Neural progenitor cell (in vitro differentiated cells): ENCODE measurements around the gene STK10.

Experiments used
- EZH2 ChIP-seq: fragments of 200-600 bp; sonication (generic); IDR thresholded peaks from 2 replicates; pipeline ENCODE4 v1.6.1; 2017; ENCODE audit warnings: antibody characterized with exemption, mild to moderate bottlenecking, moderate library complexity
- TF ChIP-seq, protein P1 (sequence below): fragments of 200-600 bp; sonication (generic); IDR thresholded peaks from 2 replicates; pipeline ENCODE4 v1.5.1; 2017; ENCODE audit warnings: antibody characterized with exemption, mild to moderate bottlenecking

GRCh38 chr5:172007175-172008110 is 180.6 kb downstream of the STK10 start:
- TF ChIP-seq, protein P1, sequence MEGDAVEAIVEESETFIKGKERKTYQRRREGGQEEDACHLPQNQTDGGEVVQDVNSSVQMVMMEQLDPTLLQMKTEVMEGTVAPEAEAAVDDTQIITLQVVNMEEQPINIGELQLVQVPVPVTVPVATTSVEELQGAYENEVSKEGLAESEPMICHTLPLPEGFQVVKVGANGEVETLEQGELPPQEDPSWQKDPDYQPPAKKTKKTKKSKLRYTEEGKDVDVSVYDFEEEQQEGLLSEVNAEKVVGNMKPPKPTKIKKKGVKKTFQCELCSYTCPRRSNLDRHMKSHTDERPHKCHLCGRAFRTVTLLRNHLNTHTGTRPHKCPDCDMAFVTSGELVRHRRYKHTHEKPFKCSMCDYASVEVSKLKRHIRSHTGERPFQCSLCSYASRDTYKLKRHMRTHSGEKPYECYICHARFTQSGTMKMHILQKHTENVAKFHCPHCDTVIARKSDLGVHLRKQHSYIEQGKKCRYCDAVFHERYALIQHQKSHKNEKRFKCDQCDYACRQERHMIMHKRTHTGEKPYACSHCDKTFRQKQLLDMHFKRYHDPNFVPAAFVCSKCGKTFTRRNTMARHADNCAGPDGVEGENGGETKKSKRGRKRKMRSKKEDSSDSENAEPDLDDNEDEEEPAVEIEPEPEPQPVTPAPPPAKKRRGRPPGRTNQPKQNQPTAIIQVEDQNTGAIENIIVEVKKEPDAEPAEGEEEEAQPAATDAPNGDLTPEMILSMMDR: no peak
- no peak for TF ChIP-seq EZH2
